Caco-2 (cell line): ENCODE results near the gene ZRANB3. TPM values are rescaled to one million over a fixed set of nuclear protein-coding genes. Genes with fewer than 3 reads are reported as not detected.
"Not testable (repeated sequence)": the region's sequence is repeated elsewhere in the genome, so short reads cannot be mapped to it uniquely, and the experiment has no call there.

ENCODE experiments used
- BruUV-seq: library from RNA; stranded (reverse); fragments of 400-500 nt; replicated peaks from 2 replicates; lab custom pipeline; 2021; lab: Mats Ljungman, UMichigan
- CTCF ChIA-PET: fragments of 300-600 bp; sonication (Branson Sonifier 250); formaldehyde crosslinking; loops from one replicate; lab custom pipeline; 2022; ENCODE audit warnings: antibody characterized with exemption; lab: Charles Lee
- POLR2A ChIA-PET: fragments of 300-600 bp; sonication (Branson Sonifier 250); formaldehyde crosslinking; loops from one replicate; lab custom pipeline; 2022; ENCODE audit warnings: antibody characterized with exemption; lab: Charles Lee
- DNase-seq, 2 experiments: peaks; one replicate each; pipeline versions ENCODE4 v3.0.0 to v3.0.0-alpha.2; 2020 to 2022
- H3K27me3 ChIP-seq: replicated peaks from 2 replicates; pipeline ENCODE4 v1.6.0; 2011; ENCODE audit warnings: low read length; ENCODE audit not compliant: control insufficient read depth, insufficient read depth
- H3K36me3 ChIP-seq: 2 replicates; pipeline ENCODE4 v1.5.1; 2011; ENCODE audit warnings: low read length; ENCODE audit not compliant: control insufficient read depth, insufficient read depth
- H3K4me1 ChIP-seq: fragments of 250-450 bp; sonication (Bioruptor Pico); 2 replicates; pipeline ENCODE4 v1.5.1; 2020; ENCODE audit warnings: mild to moderate bottlenecking
- H3K4me3 ChIP-seq: 2 replicates; pipeline ENCODE4 v1.5.1; 2011; ENCODE audit warnings: low read depth, mild to moderate bottlenecking, control low read depth, low read length
- H3K9me3 ChIP-seq: fragments of 250-450 bp; sonication (Bioruptor Pico); 2 replicates; pipeline ENCODE4 v1.5.1; 2020; ENCODE audit warnings: mild to moderate bottlenecking, moderate library complexity
- H3K27ac Mint-ChIP-seq: one replicate; pipeline ENCODE4 v1.8.0; 2022; ENCODE audit warnings: mixed read lengths; ENCODE audit not compliant: unreplicated experiment
- H3K27me3 Mint-ChIP-seq: one replicate; pipeline ENCODE4 v1.8.0; 2022; ENCODE audit warnings: mixed read lengths; ENCODE audit not compliant: insufficient read depth, unreplicated experiment
- H3K36me3 Mint-ChIP-seq: one replicate; pipeline ENCODE4 v1.8.0; 2022; ENCODE audit warnings: mild to moderate bottlenecking, mixed read lengths; ENCODE audit not compliant: insufficient read depth, unreplicated experiment
- H3K4me1 Mint-ChIP-seq: one replicate; pipeline ENCODE4 v1.8.0; 2022; ENCODE audit warnings: low read depth, mixed read lengths; ENCODE audit not compliant: unreplicated experiment
- H3K4me3 Mint-ChIP-seq: one replicate; pipeline ENCODE4 v1.8.0; 2022; ENCODE audit warnings: mild to moderate bottlenecking, moderate library complexity, mixed read lengths; ENCODE audit not compliant: unreplicated experiment
- H3K9me3 Mint-ChIP-seq: one replicate; pipeline ENCODE4 v1.8.0; 2022; ENCODE audit warnings: mixed read lengths; ENCODE audit not compliant: unreplicated experiment
- intact Hi-C: fragments of 100-400 bp; cut with micrococcal nuclease; formaldehyde crosslinking; loops from one replicate; pipeline ENCODE4 v1.10.0; 2022; ENCODE audit not compliant: unreplicated experiment
- total RNA-seq: library from RNA; stranded (reverse); gene quantifications from 2 replicates; pipeline ENCODE4 v1.2.3, GENCODE V29; 2022
- TF ChIP-seq, protein P1 (sequence below), 2 experiments: fragments of 200-600 bp in 1 of 2; IDR thresholded peaks; 1 replicate in 1 of 2; 2 replicates in 1 of 2; pipeline versions ENCODE4 v1.5.1 to v1.8.0; 2011 to 2022; ENCODE audit warnings: antibody characterized with exemption in 1 of 2, control low read depth in 1 of 2, inconsistent platforms in 1 of 2, low read depth in 1 of 2, low read length in 1 of 2, mild to moderate bottlenecking in 1 of 2, moderate library complexity in 1 of 2; ENCODE audit not compliant: insufficient read depth in 1 of 2, severe bottlenecking in 1 of 2, unreplicated experiment in 1 of 2

The ZRANB3 gene
- total RNA-seq, 1 experiment from 2014 or later = 17.0 TPM

DNA sequence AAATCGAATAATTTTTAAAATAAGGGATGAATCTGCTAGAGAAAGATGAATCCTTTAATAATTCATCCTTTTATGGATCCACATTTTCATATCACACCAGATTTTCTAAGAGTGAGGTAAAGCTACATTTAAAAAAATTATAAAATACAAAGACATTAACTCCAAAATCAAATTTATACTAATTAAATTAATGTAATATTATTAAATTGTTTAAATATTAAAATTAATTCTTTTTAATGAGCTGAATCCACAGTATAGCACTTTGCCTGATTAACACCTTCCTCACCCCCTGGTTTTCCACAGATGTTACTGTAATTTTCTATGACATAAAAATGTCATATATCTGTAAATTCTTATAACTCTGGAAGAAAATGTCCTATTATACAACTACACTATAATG, 26.2 kb downstream of the ZRANB3 start:
- H3K4me3 Mint-ChIP-seq = no peak overlapping the region
- TF ChIP-seq, protein P1, sequence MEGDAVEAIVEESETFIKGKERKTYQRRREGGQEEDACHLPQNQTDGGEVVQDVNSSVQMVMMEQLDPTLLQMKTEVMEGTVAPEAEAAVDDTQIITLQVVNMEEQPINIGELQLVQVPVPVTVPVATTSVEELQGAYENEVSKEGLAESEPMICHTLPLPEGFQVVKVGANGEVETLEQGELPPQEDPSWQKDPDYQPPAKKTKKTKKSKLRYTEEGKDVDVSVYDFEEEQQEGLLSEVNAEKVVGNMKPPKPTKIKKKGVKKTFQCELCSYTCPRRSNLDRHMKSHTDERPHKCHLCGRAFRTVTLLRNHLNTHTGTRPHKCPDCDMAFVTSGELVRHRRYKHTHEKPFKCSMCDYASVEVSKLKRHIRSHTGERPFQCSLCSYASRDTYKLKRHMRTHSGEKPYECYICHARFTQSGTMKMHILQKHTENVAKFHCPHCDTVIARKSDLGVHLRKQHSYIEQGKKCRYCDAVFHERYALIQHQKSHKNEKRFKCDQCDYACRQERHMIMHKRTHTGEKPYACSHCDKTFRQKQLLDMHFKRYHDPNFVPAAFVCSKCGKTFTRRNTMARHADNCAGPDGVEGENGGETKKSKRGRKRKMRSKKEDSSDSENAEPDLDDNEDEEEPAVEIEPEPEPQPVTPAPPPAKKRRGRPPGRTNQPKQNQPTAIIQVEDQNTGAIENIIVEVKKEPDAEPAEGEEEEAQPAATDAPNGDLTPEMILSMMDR (IDR thresholded peaks at IDR 0.05; ENCODE audit: insufficient read depth in 1 of 2, low read depth in 1 of 2, low read length in 1 of 2, severe bottlenecking in 1 of 2, unreplicated experiment in 1 of 2) = no peak
- no peaks in the 10 kb centered on the region for H3K4me1 ChIP-seq
- intact Hi-C loops = no loop called here
- no peaks in the 10 kb centered on the region for H3K9me3 ChIP-seq
- no peak overlapping the region for H3K27ac Mint-ChIP-seq
- H3K36me3 Mint-ChIP-seq = peaks cover 6% of the 10 kb centered on the region
- H3K4me1 Mint-ChIP-seq = no peaks in the 10 kb centered on the region
- no peaks in the 10 kb centered on the region for H3K27me3 Mint-ChIP-seq
- POLR2A ChIA-PET = no interaction called here
- no peaks in the 10 kb centered on the region for H3K36me3 ChIP-seq
- no peaks in the 10 kb centered on the region for H3K27me3 ChIP-seq
- no TSS peak for BruUV-seq
- CTCF ChIA-PET = no interaction called here
- H3K9me3 Mint-ChIP-seq = peaks cover 16% of the 10 kb centered on the region
- DNase-seq = no peak
- H3K4me3 ChIP-seq = no peak overlapping the region

DNA sequence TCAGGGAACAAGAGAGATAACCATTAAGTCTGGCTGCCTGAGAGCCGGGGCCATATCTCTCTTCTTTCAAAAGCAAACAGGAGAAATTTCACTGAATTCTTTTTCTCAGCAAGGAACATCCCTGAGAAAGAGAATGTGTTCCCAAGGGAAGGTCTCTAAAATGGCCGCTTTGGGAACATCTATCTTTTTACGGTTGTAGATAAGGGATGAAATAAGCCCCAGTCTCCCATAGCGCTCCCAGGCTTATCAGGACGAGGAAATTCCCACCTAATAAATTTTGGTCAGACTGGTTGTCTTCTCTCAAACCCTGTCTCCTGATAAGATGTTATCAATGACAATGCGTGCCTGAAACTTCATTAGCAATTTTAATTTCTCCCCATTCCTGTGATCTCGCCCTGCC, 32.4 kb downstream of the ZRANB3 start:
- CTCF ChIA-PET, H3K4me3 ChIP-seq, H3K27me3 Mint-ChIP-seq, H3K4me3 Mint-ChIP-seq, H3K4me1 ChIP-seq, H3K27ac Mint-ChIP-seq, POLR2A ChIA-PET, intact Hi-C loops, H3K4me1 Mint-ChIP-seq, H3K36me3 ChIP-seq, BruUV-seq, H3K27me3 ChIP-seq: not testable (repeated sequence)
- H3K9me3 Mint-ChIP-seq = peaks cover 40% of the 10 kb centered on the region
- peaks cover 22% of the 10 kb centered on the region for H3K9me3 ChIP-seq
- DNase-seq = peak in 1 of 2 experiments; percentile 15
- H3K36me3 Mint-ChIP-seq = peaks cover 20% of the 10 kb centered on the region

DNA sequence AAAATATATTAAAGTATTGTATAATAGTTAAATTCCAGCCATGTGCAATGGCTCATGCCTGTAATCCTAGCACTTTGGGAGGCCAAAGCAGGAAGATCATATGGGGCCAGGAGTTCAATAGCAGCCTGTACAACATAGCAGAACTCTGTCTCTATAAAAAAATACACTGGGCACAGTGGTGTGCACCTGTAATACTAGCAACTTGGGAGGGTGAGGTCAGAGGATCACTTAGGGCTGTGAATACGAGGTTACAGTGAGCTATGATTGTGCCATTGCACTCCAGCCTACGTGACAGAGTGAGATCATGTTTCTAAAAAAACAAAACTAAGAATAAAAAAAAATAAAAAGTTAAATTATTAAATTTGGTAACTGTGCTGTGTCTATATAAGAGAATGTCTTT, 36.1 kb downstream of the ZRANB3 start:
- H3K4me3 ChIP-seq = no peak overlapping the region
- ChIA-PET POLR2A (no interaction called here), CTCF (no interaction called here)
- no TSS peak for BruUV-seq
- peaks cover 22% of the 10 kb centered on the region for H3K9me3 ChIP-seq
- H3K36me3 Mint-ChIP-seq = peaks cover 20% of the 10 kb centered on the region
- H3K36me3 ChIP-seq = no peaks in the 10 kb centered on the region
- H3K27ac Mint-ChIP-seq = no peak overlapping the region
- intact Hi-C loops = no loop called here
- TF ChIP-seq, protein P1 (IDR thresholded peaks at IDR 0.05; ENCODE audit: insufficient read depth in 1 of 2, low read depth in 1 of 2, low read length in 1 of 2, severe bottlenecking in 1 of 2, unreplicated experiment in 1 of 2) = no peak
- no peaks in the 10 kb centered on the region for H3K4me1 Mint-ChIP-seq
- H3K9me3 Mint-ChIP-seq = peaks cover 26% of the 10 kb centered on the region
- no peaks in the 10 kb centered on the region for H3K27me3 ChIP-seq
- no peaks in the 10 kb centered on the region for H3K27me3 Mint-ChIP-seq
- no peak overlapping the region for H3K4me3 Mint-ChIP-seq
- H3K4me1 ChIP-seq = no peaks in the 10 kb centered on the region
- no peak for DNase-seq

DNA sequence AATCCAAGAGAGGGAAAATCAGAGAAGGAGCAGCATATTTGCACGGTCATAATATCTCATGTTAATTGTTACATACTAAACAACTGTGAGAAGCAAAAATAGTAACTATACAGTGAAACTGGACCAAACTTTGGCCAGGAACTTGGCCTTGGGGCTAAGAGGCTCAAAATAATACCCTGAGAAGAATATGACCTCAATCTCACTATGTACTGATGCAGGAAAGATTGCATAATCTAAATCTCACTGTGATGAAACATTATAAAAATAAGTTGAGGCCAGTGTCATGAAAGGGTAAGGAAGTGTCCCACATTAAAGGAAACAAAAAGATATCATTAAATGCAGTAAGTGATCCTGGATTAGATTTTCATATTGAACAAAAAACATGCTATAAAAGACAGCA, 36.5 kb downstream of the ZRANB3 start:
- no TSS peak for BruUV-seq
- Mint-ChIP-seq H3K27ac (no peak overlapping the region), H3K27me3 (no peaks in the 10 kb centered on the region), H3K4me3 (no peak overlapping the region), H3K9me3 (peaks cover 26% of the 10 kb centered on the region), H3K36me3 (peaks cover 22% of the 10 kb centered on the region), H3K4me1 (no peaks in the 10 kb centered on the region)
- Histone ChIP-seq H3K27me3 (no peaks in the 10 kb centered on the region), H3K4me3 (no peak overlapping the region), H3K9me3 (peaks cover 21% of the 10 kb centered on the region), H3K36me3 (no peaks in the 10 kb centered on the region), H3K4me1 (no peaks in the 10 kb centered on the region)
- ChIA-PET POLR2A (no interaction called here), CTCF (no interaction called here)
- intact Hi-C loops = no loop called here
- no peak for DNase-seq
- TF ChIP-seq, protein P1 (IDR thresholded peaks at IDR 0.05; ENCODE audit: insufficient read depth in 1 of 2, low read depth in 1 of 2, low read length in 1 of 2, severe bottlenecking in 1 of 2, unreplicated experiment in 1 of 2) = no peak
